Measurements from ENCODE around the gene TPM1. TPM values are rescaled to one million over a fixed set of nuclear protein-coding genes. Genes with fewer than 3 reads are reported as not detected.

Gene TPM1
- total and polyA plus RNA-seq, 9 of the 15 experiments (the other 6 are each of a cell fraction or from before 2014, with no cell fraction given), result 8.1 to 53.9 (median 43.1) TPM

DNA sequence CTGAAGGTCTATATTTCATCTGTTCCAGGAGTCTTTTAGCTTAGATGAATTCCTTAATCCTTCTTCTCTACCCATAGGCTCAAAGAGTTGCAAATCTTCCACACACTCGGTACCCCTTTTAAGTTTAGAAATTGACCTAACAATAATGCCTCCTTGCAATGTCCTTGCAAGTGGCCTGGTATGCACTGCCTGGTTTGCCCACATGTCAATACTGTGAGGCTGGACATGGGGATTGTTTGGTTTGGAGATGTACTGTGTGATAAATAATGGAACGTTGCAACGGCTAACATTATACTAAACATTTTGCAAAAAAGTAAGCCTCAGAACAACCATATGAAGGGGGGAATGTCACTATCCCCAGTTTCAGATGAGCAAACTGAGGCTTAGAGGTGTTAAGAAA lies 22.4 kb upstream of the TPM1 start:
- no peaks in the 10 kb centered on the region for H4K20me1 ChIP-seq (replicated peaks; ENCODE audit: control insufficient read depth, insufficient read depth, low read length)
- ChIA-PET POLR2A (interaction anchor here (0.6 to 1.6 kb wide), 2 partner anchors 10 to 20 kb away, joined by 3 to 4 read pairs; no protein-coding TSS in a partner anchor), CTCF (ENCODE audit: low intra/inter-chr PET ratio) (no interaction called here)
- TF ChIP-seq ZNF561 (CRISPR knock-in tag; conservative IDR thresholded peaks at IDR 0.05) (no peak), GTF2F1 (IDR thresholded peaks at IDR 0.05; ENCODE audit: low read depth, low read length) (no peak), IRF2 (CRISPR knock-in tag; IDR thresholded peaks at IDR 0.05) (no peak), CBFB (CRISPR knock-in tag; IDR thresholded peaks at IDR 0.05) (no peak), LCOR (CRISPR knock-in tag; IDR thresholded peaks at IDR 0.05) (no peak), POLR2G (IDR thresholded peaks at IDR 0.05; ENCODE audit: low read depth, low read length) (no peak), SUPT5H (IDR thresholded peaks at IDR 0.05) (no peak), MBD2 (IDR thresholded peaks at IDR 0.05; ENCODE audit: borderline replicate concordance, low read depth) (no peak)
- TF ChIP-seq, protein P1, sequence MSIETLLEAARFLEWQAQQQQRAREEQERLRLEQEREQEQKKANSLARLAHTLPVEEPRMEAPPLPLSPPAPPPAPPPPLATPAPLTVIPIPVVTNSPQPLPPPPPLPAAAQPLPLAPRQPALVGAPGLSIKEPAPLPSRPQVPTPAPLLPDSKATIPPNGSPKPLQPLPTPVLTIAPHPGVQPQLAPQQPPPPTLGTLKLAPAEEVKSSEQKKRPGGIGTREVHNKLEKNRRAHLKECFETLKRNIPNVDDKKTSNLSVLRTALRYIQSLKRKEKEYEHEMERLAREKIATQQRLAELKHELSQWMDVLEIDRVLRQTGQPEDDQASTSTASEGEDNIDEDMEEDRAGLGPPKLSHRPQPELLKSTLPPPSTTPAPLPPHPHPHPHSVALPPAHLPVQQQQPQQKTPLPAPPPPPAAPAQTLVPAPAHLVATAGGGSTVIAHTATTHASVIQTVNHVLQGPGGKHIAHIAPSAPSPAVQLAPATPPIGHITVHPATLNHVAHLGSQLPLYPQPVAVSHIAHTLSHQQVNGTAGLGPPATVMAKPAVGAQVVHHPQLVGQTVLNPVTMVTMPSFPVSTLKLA (conservative IDR thresholded peaks at IDR 0.05), result no peak
- no peak overlapping the region for H3K9ac ChIP-seq (ENCODE audit: insufficient read depth in 1 of 2, low read depth in 2 of 2, low read length in 2 of 2)
- H3K9me3 ChIP-seq (replicated peaks; ENCODE audit: control insufficient read depth, insufficient read depth, low read depth, low read length), result no peaks in the 10 kb centered on the region
- in situ Hi-C loops (cut with MboI), result no loop called here
- no peak overlapping the region for H3K27ac ChIP-seq (ENCODE audit: extremely low read depth, low read depth, low read length)
- ATAC-seq, result no peak
- intact Hi-C loops (cut with micrococcal nuclease), result no loop called here
- FAIRE-seq, result no peak
- H3K9me1 ChIP-seq (ENCODE audit: control insufficient read depth, insufficient read depth, low read length), result no peaks in the 10 kb centered on the region
- no peaks in the 10 kb centered on the region for H3K4me1 ChIP-seq (replicated peaks in 1 of 2; ENCODE audit: control insufficient read depth in 2 of 2, insufficient read depth in 2 of 2, low read length in 2 of 2)
- no peak overlapping the region for H2AFZ ChIP-seq (ENCODE audit: low read depth, low read length)
- H3K27me3 ChIP-seq (ENCODE audit: control insufficient read depth in 2 of 2, insufficient read depth in 2 of 2, low read length in 2 of 2), result peaks cover 16 to 30% of the 10 kb centered on the region in 2 experiments
- no peak overlapping the region for H3K4me3 ChIP-seq
- 5% methylated on average over 3 of the region's 3 CpGs for WGBS (ENCODE audit: insufficient coverage, low coverage, missing lambda C conversion rate)
- no peaks in the 10 kb centered on the region for H3K36me3 ChIP-seq (ENCODE audit: control insufficient read depth, insufficient read depth, low read length)
- DNase-seq (ENCODE audit: extremely low read depth in 1 of 4, low spot score in 3 of 4), result no peak
- H3K79me2 ChIP-seq (ENCODE audit: control insufficient read depth, insufficient read depth, low read length), result no peaks in the 10 kb centered on the region
- no TSS peak for BruUV-seq (replicated peaks)
- H3K4me2 ChIP-seq (ENCODE audit: insufficient read depth, low read length), result no peak overlapping the region
